HEK293 (cell line): ENCODE results near the gene NHERF2.

Experiments used
- CTCF ChIA-PET: fragments of 350-600 bp; formaldehyde crosslinking; extraction: SDS; loops from one replicate; lab custom pipeline; 2021; ENCODE audit warnings: antibody characterized with exemption; lab: Yijun Ruan, JAX
- POLR2A ChIA-PET: fragments of 300-600 bp; formaldehyde crosslinking; extraction: SDS; loops from one replicate; lab custom pipeline; 2020; ENCODE audit warnings: antibody characterized with exemption, inconsistent platforms; lab: Yijun Ruan, JAX
- H3K27ac ChIP-seq: fragments of 200-500 bp; sonication (Bioruptor generic); 2 replicates; pipeline ENCODE4 v1.5.1; 2014; ENCODE audit warnings: low read depth, low read length, control low read depth, inconsistent platforms; ENCODE audit errors: extremely low read depth
- H3K36me3 ChIP-seq, 2 experiments: fragments of 200-500 bp in 1 of 2; sonication (Bioruptor generic) in 1 of 2; 1 replicate in 1 of 2; 2 replicates in 1 of 2; pipeline ENCODE4 v1.5.1; 2014 to 2017; ENCODE audit warnings: inconsistent platforms in 2 of 2, low read length in 2 of 2; ENCODE audit not compliant: control insufficient read depth in 2 of 2, insufficient read depth in 1 of 2
- H3K4me1 ChIP-seq: fragments of 200-500 bp; sonication (Bioruptor generic); 2 replicates; pipeline ENCODE4 v1.5.1; 2014; ENCODE audit warnings: mild to moderate bottlenecking, low read length, inconsistent platforms; ENCODE audit not compliant: control insufficient read depth, insufficient read depth
- H3K4me3 ChIP-seq: 2 replicates; pipeline ENCODE4 v1.5.1; 2011; ENCODE audit warnings: low read depth, mild to moderate bottlenecking, control low read depth, low read length, moderate library complexity
- H3K9me3 ChIP-seq: fragments of 200-500 bp; sonication (Bioruptor generic); 2 replicates; pipeline ENCODE4 v1.5.1; 2014; ENCODE audit warnings: low read depth, low read length, inconsistent platforms; ENCODE audit not compliant: control insufficient read depth, insufficient read depth
- BCL11B ChIP-seq: fragments of 450-650 bp; formaldehyde crosslinking; IDR thresholded peaks from 2 replicates; pipeline ENCODE4 v1.5.1; 2016; ENCODE audit warnings: low read depth, missing biosample characterization, missing genetic modification characterization
- EGR2 ChIP-seq: fragments of 450-650 bp; formaldehyde crosslinking; IDR thresholded peaks from 2 replicates; pipeline ENCODE4 v1.5.1; 2016; ENCODE audit warnings: low read depth, missing biosample characterization, missing genetic modification characterization
- GLIS2 ChIP-seq: fragments of 450-650 bp; formaldehyde crosslinking; IDR thresholded peaks from 2 replicates; pipeline ENCODE4 v1.5.1; 2016; ENCODE audit warnings: missing biosample characterization, missing genetic modification characterization
- KLF17 ChIP-seq: fragments of 450-650 bp; formaldehyde crosslinking; IDR thresholded peaks from 2 replicates; pipeline ENCODE4 v1.5.1; 2016; ENCODE audit warnings: missing biosample characterization, missing genetic modification characterization
- REST ChIP-seq: fragments of 450-650 bp; formaldehyde crosslinking; IDR thresholded peaks from 2 replicates; pipeline ENCODE4 v1.5.1; 2016; ENCODE audit warnings: missing biosample characterization, missing genetic modification characterization
- SP3 ChIP-seq: fragments of 450-650 bp; formaldehyde crosslinking; IDR thresholded peaks from 2 replicates; pipeline ENCODE4 v1.5.1; 2016; ENCODE audit warnings: missing biosample characterization, missing genetic modification characterization
- ZBTB20 ChIP-seq: fragments of 450-650 bp; formaldehyde crosslinking; IDR thresholded peaks from 2 replicates; pipeline ENCODE4 v1.5.1; 2016; ENCODE audit warnings: missing biosample characterization, missing genetic modification characterization
- ZFHX2 ChIP-seq: fragments of 450-650 bp; formaldehyde crosslinking; conservative IDR thresholded peaks from 2 replicates; pipeline ENCODE4 v1.5.1; 2016; ENCODE audit warnings: missing biosample characterization, missing genetic modification characterization
- ZNF2 ChIP-seq: fragments of 450-650 bp; formaldehyde crosslinking; IDR thresholded peaks from 2 replicates; pipeline ENCODE4 v1.5.1; 2016; ENCODE audit warnings: missing biosample characterization, missing genetic modification characterization
- ZNF239 ChIP-seq: fragments of 450-650 bp; formaldehyde crosslinking; IDR thresholded peaks from 2 replicates; pipeline ENCODE4 v1.5.1; 2016; ENCODE audit warnings: missing biosample characterization, missing genetic modification characterization
- ZNF266 ChIP-seq: fragments of 450-650 bp; formaldehyde crosslinking; IDR thresholded peaks from 2 replicates; pipeline ENCODE4 v1.5.1; 2016; ENCODE audit warnings: missing biosample characterization, missing genetic modification characterization, low read depth
- ZNF341 ChIP-seq: fragments of 450-650 bp; formaldehyde crosslinking; IDR thresholded peaks from 2 replicates; pipeline ENCODE4; 2016; ENCODE audit warnings: low read depth, missing biosample characterization, missing genetic modification characterization
- ZNF398 ChIP-seq: fragments of 450-650 bp; formaldehyde crosslinking; IDR thresholded peaks from 2 replicates; pipeline ENCODE4 v1.5.1; 2017; ENCODE audit warnings: missing biosample characterization, missing genetic modification characterization
- ZNF473 ChIP-seq: fragments of 450-650 bp; formaldehyde crosslinking; IDR thresholded peaks from 2 replicates; pipeline ENCODE4 v1.5.1; 2017; ENCODE audit warnings: missing biosample characterization, missing genetic modification characterization
- ZNF521 ChIP-seq: fragments of 450-650 bp; formaldehyde crosslinking; IDR thresholded peaks from 2 replicates; pipeline ENCODE4 v1.5.1; 2017; ENCODE audit warnings: missing biosample characterization, mild to moderate bottlenecking, missing genetic modification characterization
- ZNF600 ChIP-seq: fragments of 450-650 bp; formaldehyde crosslinking; IDR thresholded peaks from 2 replicates; pipeline ENCODE4 v1.5.1; 2016; ENCODE audit warnings: missing biosample characterization, missing genetic modification characterization
- ZNF639 ChIP-seq: fragments of 450-650 bp; formaldehyde crosslinking; IDR thresholded peaks from 2 replicates; pipeline ENCODE4 v1.5.1; 2016; ENCODE audit warnings: missing biosample characterization, missing genetic modification characterization

Gene NHERF2

GRCh38 chr16:2019921-2020831 lies 6.5 kb upstream of the NHERF2 start (continued):
- no peak for TF ChIP-seq ZNF473
- TF ChIP-seq ZNF266 (tag by site-specific recombination): no peak
- no peak for TF ChIP-seq BCL11B (tag by site-specific recombination)
- no peak for TF ChIP-seq ZNF639 (tag by site-specific recombination)
- TF ChIP-seq EGR2 (tag by site-specific recombination): peak; percentile 57
- TF ChIP-seq ZNF521 (tag by site-specific recombination): no peak
- TF ChIP-seq ZNF239 (tag by site-specific recombination): no peak
- TF ChIP-seq KLF17: 0 out of 2 replicates have a peak, but pooled peaks have one; percentile 19

GRCh38 chr16:2022723-2023091 lies 4.0 kb upstream of the NHERF2 start:
- Histone ChIP-seq H3K36me3 (no peaks in the 10 kb centered on the region), H3K4me1 (peaks cover 3% of the 10 kb centered on the region; the same call in 1 of the 2 replicates), H3K27ac (no peak overlapping the region)
- TF ChIP-seq EGR2 (tag by site-specific recombination) (peak; percentile 56), ZNF341 (tag by site-specific recombination) (0 out of 2 replicates have a peak, but pooled peaks have one; percentile 44), ZNF239 (tag by site-specific recombination) (no peak), REST (tag by site-specific recombination) (no peak), ZBTB20 (peak; percentile 96), ZNF600 (tag by site-specific recombination) (peak; percentile 76), ZFHX2 (tag by site-specific recombination) (0 out of 2 replicates have a peak, but pooled peaks have one; percentile 10), ZNF2 (tag by site-specific recombination) (no peak), SP3 (tag by site-specific recombination) (no peak), GLIS2 (peak; percentile 10; the same call in 1 of the 2 replicates), ZNF398 (peak; percentile 81)
- TF ChIP-seq, all 188 proteins: peak for 7
- POLR2A ChIA-PET: interaction anchor here (0.6 to 3.2 kb wide), 8 partner anchors 11 to 246 kb away, joined by 5 to 18 read pairs (median 6); partner anchors contain the start of genes PGP and TRAF7
- no peaks in the 10 kb centered on the region for H3K9me3 ChIP-seq
- CTCF ChIA-PET: interaction anchor here (0.6 to 3.9 kb wide), 17 partner anchors 10 to 185 kb away, joined by 3 to 35 read pairs (median 5); partner anchors contain the start of genes NTHL1, TRAF7 and TSC2
- peak overlapping the region; percentile 13; the same call in 1 of the 2 replicates for H3K4me3 ChIP-seq
